ENCODE results near the gene ZNF500.

DNA sequence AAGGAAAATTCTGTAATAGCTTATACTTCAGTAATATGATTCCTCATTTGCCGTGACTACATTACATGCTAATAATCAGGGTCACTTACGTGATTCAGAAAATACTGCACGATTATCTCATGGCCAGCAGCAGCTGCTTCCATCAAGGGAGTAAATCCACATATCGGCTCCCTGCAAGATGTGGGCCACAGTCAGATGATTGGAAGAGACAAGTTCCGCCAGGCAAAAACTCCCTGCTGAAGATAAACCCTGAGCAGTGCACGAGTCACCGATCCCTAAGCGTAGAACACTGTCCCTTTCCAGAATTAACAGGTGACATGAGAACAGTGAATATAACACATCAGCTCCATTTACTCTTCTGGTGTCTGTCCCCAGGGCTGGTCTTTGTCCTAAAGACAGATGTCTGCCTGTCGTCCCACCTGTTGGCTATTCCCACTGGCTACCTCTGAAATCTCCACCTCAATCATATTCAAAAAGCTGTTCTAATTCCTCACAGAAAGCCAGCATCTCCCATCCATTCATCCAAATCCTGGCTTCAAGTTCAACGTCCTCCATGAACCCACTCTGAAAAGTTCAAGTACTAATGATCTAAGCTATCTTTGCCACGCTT, 42.2 kb downstream of the ZNF500 start:
- TF ChIP-seq, protein P1, sequence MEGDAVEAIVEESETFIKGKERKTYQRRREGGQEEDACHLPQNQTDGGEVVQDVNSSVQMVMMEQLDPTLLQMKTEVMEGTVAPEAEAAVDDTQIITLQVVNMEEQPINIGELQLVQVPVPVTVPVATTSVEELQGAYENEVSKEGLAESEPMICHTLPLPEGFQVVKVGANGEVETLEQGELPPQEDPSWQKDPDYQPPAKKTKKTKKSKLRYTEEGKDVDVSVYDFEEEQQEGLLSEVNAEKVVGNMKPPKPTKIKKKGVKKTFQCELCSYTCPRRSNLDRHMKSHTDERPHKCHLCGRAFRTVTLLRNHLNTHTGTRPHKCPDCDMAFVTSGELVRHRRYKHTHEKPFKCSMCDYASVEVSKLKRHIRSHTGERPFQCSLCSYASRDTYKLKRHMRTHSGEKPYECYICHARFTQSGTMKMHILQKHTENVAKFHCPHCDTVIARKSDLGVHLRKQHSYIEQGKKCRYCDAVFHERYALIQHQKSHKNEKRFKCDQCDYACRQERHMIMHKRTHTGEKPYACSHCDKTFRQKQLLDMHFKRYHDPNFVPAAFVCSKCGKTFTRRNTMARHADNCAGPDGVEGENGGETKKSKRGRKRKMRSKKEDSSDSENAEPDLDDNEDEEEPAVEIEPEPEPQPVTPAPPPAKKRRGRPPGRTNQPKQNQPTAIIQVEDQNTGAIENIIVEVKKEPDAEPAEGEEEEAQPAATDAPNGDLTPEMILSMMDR (conservative IDR thresholded peaks at IDR 0.05; ENCODE audit: low read depth in 2 of 2) = no peak
- TF ChIP-seq POLR2AphosphoS5 (IDR thresholded peaks at IDR 0.05; ENCODE audit: low read depth) (no peak), EZH2 (IDR thresholded peaks at IDR 0.05; ENCODE audit: low read depth, unreplicated experiment) (no peak), CREB1 (CRISPR knock-in tag; IDR thresholded peaks at IDR 0.05; ENCODE audit: low read depth) (no peak), EZH2phosphoT487 (IDR thresholded peaks at IDR 0.05; ENCODE audit: unreplicated experiment) (no peak), STAT1 (IDR thresholded peaks at IDR 0.05; ENCODE audit: unreplicated experiment) (no peak), JUNB (IDR thresholded peaks at IDR 0.05; ENCODE audit: unreplicated experiment) (no peak)
- TF ChIP-seq, protein P2, sequence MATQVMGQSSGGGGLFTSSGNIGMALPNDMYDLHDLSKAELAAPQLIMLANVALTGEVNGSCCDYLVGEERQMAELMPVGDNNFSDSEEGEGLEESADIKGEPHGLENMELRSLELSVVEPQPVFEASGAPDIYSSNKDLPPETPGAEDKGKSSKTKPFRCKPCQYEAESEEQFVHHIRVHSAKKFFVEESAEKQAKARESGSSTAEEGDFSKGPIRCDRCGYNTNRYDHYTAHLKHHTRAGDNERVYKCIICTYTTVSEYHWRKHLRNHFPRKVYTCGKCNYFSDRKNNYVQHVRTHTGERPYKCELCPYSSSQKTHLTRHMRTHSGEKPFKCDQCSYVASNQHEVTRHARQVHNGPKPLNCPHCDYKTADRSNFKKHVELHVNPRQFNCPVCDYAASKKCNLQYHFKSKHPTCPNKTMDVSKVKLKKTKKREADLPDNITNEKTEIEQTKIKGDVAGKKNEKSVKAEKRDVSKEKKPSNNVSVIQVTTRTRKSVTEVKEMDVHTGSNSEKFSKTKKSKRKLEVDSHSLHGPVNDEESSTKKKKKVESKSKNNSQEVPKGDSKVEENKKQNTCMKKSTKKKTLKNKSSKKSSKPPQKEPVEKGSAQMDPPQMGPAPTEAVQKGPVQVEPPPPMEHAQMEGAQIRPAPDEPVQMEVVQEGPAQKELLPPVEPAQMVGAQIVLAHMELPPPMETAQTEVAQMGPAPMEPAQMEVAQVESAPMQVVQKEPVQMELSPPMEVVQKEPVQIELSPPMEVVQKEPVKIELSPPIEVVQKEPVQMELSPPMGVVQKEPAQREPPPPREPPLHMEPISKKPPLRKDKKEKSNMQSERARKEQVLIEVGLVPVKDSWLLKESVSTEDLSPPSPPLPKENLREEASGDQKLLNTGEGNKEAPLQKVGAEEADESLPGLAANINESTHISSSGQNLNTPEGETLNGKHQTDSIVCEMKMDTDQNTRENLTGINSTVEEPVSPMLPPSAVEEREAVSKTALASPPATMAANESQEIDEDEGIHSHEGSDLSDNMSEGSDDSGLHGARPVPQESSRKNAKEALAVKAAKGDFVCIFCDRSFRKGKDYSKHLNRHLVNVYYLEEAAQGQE (IDR thresholded peaks at IDR 0.05; ENCODE audit: unreplicated experiment) = no peak
- TF ChIP-seq, protein P3, sequence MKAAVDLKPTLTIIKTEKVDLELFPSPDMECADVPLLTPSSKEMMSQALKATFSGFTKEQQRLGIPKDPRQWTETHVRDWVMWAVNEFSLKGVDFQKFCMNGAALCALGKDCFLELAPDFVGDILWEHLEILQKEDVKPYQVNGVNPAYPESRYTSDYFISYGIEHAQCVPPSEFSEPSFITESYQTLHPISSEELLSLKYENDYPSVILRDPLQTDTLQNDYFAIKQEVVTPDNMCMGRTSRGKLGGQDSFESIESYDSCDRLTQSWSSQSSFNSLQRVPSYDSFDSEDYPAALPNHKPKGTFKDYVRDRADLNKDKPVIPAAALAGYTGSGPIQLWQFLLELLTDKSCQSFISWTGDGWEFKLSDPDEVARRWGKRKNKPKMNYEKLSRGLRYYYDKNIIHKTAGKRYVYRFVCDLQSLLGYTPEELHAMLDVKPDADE (IDR thresholded peaks at IDR 0.05) = no peak

All from GM23338 (cell line).